MCF 10A (cell line): ENCODE measurements around the gene RHOU. TPM values are rescaled to one million over a fixed set of nuclear protein-coding genes. Genes with fewer than 3 reads are reported as not detected.

Source experiments
- Bru-seq: library from RNA; stranded (reverse); fragments of 400-500 nt; gene quantifications from one replicate; lab custom pipeline; 2021; lab: Mats Ljungman, UMichigan
- BruChase-seq, 2 experiments: library from RNA; stranded (reverse); fragments of 400-500 nt; gene quantifications; one replicate each; lab custom pipeline; 2021; lab: Mats Ljungman, UMichigan
- BruUV-seq: library from RNA; stranded (reverse); fragments of 400-500 nt; replicated peaks from 2 replicates; lab custom pipeline; 2021; lab: Mats Ljungman, UMichigan
- CTCF ChIA-PET: fragments of 300-600 bp; sonication (Branson Sonifier 250); formaldehyde crosslinking; extraction: SDS; loops from one replicate; lab custom pipeline; 2021; ENCODE audit warnings: antibody characterized with exemption, inconsistent platforms; lab: Yijun Ruan, JAX
- POLR2A ChIA-PET: fragments of 300-600, 350-650 bp; sonication (Branson Sonifier 250); formaldehyde crosslinking; extraction: SDS; loops from one replicate; lab custom pipeline; 2020; ENCODE audit warnings: antibody characterized with exemption, inconsistent platforms; lab: Yijun Ruan, JAX
- DNase-seq: peaks from one replicate; pipeline ENCODE4 v3.0.0-alpha.2; 2018; ENCODE audit not compliant: unreplicated experiment
- H3K27ac Mint-ChIP-seq: one replicate; pipeline ENCODE4 v1.8.0; 2022; ENCODE audit warnings: mild to moderate bottlenecking, low read depth, mixed read lengths; ENCODE audit not compliant: unreplicated experiment
- H3K27me3 Mint-ChIP-seq: one replicate; pipeline ENCODE4 v1.8.0; 2022; ENCODE audit warnings: mixed read lengths; ENCODE audit not compliant: insufficient read depth, unreplicated experiment
- H3K36me3 Mint-ChIP-seq: one replicate; pipeline ENCODE4 v1.8.0; 2022; ENCODE audit warnings: mild to moderate bottlenecking, moderate library complexity, mixed read lengths; ENCODE audit not compliant: insufficient read depth, unreplicated experiment
- H3K4me1 Mint-ChIP-seq: one replicate; pipeline ENCODE4 v1.8.0; 2022; ENCODE audit warnings: mixed read lengths; ENCODE audit not compliant: insufficient read depth, unreplicated experiment
- H3K4me3 Mint-ChIP-seq: one replicate; pipeline ENCODE4 v1.8.0; 2022; ENCODE audit warnings: mild to moderate bottlenecking, moderate library complexity, mixed read lengths; ENCODE audit not compliant: unreplicated experiment
- H3K9me3 Mint-ChIP-seq: one replicate; pipeline ENCODE4 v1.8.0; 2022; ENCODE audit warnings: mixed read lengths; ENCODE audit not compliant: unreplicated experiment
- intact Hi-C: fragments of 100-400 bp; cut with micrococcal nuclease; formaldehyde crosslinking; loops from 2 replicates; pipeline ENCODE4 v1.14.1; 2022
- long read RNA-seq: library from polyadenylated mRNA; stranded (forward); transcript quantifications from one replicate; pipeline ENCODE4 v2.0.0, GENCODE V29; 2022
- total RNA-seq: library from RNA; stranded (reverse); gene quantifications from 2 replicates; pipeline ENCODE4 v1.2.3, GENCODE V29; 2022
- TF ChIP-seq, protein P1 (sequence below): fragments of 200-600 bp; IDR thresholded peaks from one replicate; pipeline ENCODE4 v1.8.0; 2022; ENCODE audit warnings: antibody characterized with exemption, mild to moderate bottlenecking; ENCODE audit not compliant: unreplicated experiment

The RHOU gene
- 2.1 and 3.6 TPM in 2 replicates for total RNA-seq
- percentile 45 among the genes with signal in this experiment for Bru-seq, nascent RNA
- percentile 68 among the genes with signal in this experiment for BruChase-seq, experiment 1, labeled RNA remaining after a 6-hour chase
- BruChase-seq, experiment 2, labeled RNA remaining after a 2-hour chase: percentile 60 among the genes with signal in this experiment
- long read RNA-seq, full-length matches to known transcripts: 1 of 11 reads
- long read RNA-seq, partial matches to known transcripts: 2 of 11 reads
- long read RNA-seq, other reads (novel, unspliced or antisense): 8 of 11 reads

DNA sequence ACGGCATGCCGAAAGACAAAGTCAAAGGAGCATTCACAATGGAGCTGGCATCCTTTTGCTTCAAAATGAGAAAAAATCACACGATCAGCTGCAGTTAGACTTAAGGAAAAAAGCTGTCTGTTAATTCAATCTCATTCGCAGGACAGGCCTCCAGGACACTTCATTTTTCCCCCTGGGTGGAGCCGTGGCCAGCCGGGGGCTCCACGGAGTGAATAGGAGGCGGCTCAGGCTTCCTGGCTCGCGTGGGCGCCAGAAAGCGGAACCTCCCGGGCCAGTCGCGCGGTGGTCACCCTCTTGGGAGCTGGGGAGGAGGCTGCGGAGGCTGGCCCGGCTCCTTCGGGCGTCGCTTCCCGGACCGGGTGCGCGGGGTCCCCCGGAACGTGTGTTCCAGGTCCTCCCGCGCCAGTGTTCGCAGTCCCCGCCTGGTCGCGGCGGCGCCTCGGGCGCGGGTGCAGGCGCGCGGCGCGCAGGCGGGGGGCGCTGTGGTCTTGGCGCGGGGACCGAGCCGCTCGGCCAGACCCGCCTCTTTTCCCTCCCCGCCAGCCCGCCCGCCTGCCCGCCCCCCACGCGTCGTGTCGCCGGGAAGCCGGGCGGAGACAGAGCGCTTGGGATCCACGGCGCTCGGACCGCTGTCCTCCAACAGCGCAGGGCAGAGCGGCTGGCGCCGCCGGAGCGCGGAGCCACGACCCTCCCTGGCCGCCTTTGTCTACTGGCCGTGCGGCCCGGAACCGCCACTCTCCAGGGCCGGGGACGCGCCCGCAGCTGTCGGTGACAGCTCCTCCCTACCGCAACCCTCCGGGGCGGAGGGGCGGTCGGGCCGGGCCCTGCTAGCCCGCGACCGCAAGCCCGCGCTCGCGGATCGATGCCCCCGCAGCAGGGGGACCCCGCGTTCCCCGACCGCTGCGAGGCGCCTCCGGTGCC, at the start of gene RHOU:
TSS of gene RHOU (plus strand) at position 599 of the 921 bp plus-strand sequence. CDS start at position 863, 264 bp downstream.
- ChIA-PET CTCF (interaction anchor here (0.6 to 7.4 kb wide), 60 partner anchors 8 to 1224 kb away, joined by 3 to 95 read pairs (median 4); no protein-coding TSS in a partner anchor), POLR2A (interaction anchor here (0.6 to 3.9 kb wide), 15 partner anchors 8 to 520 kb away, joined by 3 to 32 read pairs (median 4); no protein-coding TSS in a partner anchor)
- Mint-ChIP-seq H3K36me3 (no peaks in the 10 kb centered on the region), H3K4me1 (peaks cover 12% of the 10 kb centered on the region), H3K4me3 (peak within 1 kb of the TSS; percentile 72), H3K27ac (peak within 1 kb of the TSS; percentile 61), H3K27me3 (peaks cover 9% of the 10 kb centered on the region), H3K9me3 (no peaks in the 10 kb centered on the region)
- DNase-seq: peak; percentile 55
- intact Hi-C loops: loop anchor here (1.0 to 10.0 kb wide), 9 partner anchors 38 to 520 kb away; no protein-coding TSS in a partner anchor
- BruUV-seq: no TSS peak
- TF ChIP-seq, protein P1, sequence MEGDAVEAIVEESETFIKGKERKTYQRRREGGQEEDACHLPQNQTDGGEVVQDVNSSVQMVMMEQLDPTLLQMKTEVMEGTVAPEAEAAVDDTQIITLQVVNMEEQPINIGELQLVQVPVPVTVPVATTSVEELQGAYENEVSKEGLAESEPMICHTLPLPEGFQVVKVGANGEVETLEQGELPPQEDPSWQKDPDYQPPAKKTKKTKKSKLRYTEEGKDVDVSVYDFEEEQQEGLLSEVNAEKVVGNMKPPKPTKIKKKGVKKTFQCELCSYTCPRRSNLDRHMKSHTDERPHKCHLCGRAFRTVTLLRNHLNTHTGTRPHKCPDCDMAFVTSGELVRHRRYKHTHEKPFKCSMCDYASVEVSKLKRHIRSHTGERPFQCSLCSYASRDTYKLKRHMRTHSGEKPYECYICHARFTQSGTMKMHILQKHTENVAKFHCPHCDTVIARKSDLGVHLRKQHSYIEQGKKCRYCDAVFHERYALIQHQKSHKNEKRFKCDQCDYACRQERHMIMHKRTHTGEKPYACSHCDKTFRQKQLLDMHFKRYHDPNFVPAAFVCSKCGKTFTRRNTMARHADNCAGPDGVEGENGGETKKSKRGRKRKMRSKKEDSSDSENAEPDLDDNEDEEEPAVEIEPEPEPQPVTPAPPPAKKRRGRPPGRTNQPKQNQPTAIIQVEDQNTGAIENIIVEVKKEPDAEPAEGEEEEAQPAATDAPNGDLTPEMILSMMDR: peak; percentile 98

DNA sequence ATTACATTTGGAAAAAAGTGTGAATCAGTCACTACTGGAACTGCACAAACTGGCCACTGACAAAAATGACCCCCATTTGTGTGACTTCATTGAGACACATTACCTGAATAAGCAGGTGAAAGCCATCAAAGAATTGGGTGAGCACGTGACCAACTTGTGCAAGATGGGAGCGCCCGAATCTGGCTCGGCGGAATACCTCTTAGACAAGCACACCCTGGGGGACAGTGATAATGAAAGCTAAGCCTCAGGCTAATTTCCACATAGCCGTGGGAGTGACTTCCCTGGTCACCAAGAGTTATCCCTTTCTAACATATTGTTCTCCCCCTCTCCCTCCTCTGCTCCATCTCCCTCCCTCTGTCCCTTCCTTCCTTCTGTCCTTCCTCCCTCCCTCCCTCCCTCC, 47.7 kb upstream of the RHOU start:
- no peaks in the 10 kb centered on the region for H3K9me3 Mint-ChIP-seq
- no peak overlapping the region for H3K4me3 Mint-ChIP-seq
- TF ChIP-seq, protein P1: no peak
- H3K4me1 Mint-ChIP-seq: no peaks in the 10 kb centered on the region
- no peak for DNase-seq
- ChIA-PET CTCF (interaction anchor here (0.8 to 14.5 kb wide), 6 partner anchors 23 to 828 kb away, joined by 3 to 203 read pairs (median 5); no protein-coding TSS in a partner anchor), POLR2A (no interaction called here)
- no peak overlapping the region for H3K27ac Mint-ChIP-seq
- no peaks in the 10 kb centered on the region for H3K36me3 Mint-ChIP-seq
- H3K27me3 Mint-ChIP-seq: no peaks in the 10 kb centered on the region
- no TSS peak for BruUV-seq
- intact Hi-C loops: no loop called here

DNA sequence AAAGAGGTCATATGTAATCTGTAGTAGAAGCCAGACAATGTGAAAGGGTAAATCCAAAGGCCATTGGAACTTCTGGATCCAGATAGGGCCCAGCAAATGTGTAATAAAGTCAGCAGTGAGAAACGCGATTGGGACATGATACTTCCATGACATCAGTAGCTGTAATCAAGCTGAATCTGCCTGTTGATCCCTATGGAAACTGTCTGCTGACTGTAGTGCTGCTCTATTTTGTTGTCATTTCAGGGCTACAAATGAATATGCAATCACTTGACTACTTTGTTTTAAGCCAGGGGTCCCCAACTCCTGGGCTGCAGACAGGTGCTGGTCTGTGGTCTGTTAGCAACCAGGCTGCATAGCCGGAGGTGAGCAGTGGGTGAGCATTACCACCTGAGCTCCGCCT, 46.0 kb upstream of the RHOU start:
- H3K4me3 Mint-ChIP-seq: no peak overlapping the region
- TF ChIP-seq, protein P1: no peak
- no peaks in the 10 kb centered on the region for H3K4me1 Mint-ChIP-seq
- H3K9me3 Mint-ChIP-seq: no peaks in the 10 kb centered on the region
- no peak overlapping the region for H3K27ac Mint-ChIP-seq
- H3K27me3 Mint-ChIP-seq: no peaks in the 10 kb centered on the region
- POLR2A ChIA-PET: interaction anchor here (1.0 to 2.6 kb wide), 4 partner anchors 21 to 566 kb away, joined by 3 to 9 read pairs (median 6); no protein-coding TSS in a partner anchor
- CTCF ChIA-PET: interaction anchor here (0.5 to 14.5 kb wide), 12 partner anchors 22 to 807 kb away, joined by 3 to 203 read pairs (median 4); no protein-coding TSS in a partner anchor
- no peak for DNase-seq
- intact Hi-C loops: no loop called here
- peaks cover 6% of the 10 kb centered on the region for H3K36me3 Mint-ChIP-seq
- no TSS peak for BruUV-seq
